ENCODE data around the gene GPR21. TPM values are rescaled to one million over a fixed set of nuclear protein-coding genes. Genes with fewer than 3 reads are reported as not detected.

Gene GPR21
- total RNA-seq, 1 experiment from 2014 or later: 3.7 TPM

DNA sequence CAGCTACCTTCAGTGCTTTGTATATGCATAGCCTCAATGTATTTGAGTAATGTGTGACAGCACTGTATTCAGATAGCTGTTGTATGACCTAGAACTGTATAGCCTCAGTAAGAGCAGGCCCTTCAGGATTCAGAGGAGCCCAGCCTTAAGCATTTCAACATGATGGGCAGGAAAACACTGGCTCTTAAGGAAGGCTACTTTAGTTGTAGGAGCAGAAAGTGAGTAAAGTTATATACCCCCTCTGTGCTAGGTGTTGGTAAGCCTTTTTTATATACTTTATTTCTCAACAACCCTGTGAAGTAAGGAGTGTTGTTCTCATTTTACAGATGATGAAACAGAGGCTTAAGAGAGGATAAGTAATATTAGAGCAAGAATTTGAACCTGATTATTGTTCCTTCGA, 1.5 kb upstream of the GPR21 start:
- H3K9me2 ChIP-seq (ENCODE audit: insufficient read depth): no peaks in the 10 kb centered on the region
- no peak overlapping the region for H3K4me3 ChIP-seq
- TF ChIP-seq EZH2 (IDR thresholded peaks at IDR 0.05; ENCODE audit: low read depth): no peak
- no peak for TF ChIP-seq CTCF (conservative IDR thresholded peaks at IDR 0.05)
- H3K4me1 ChIP-seq (replicated peaks; ENCODE audit: insufficient read depth): no peaks in the 10 kb centered on the region
- no peaks in the 10 kb centered on the region for H3F3A ChIP-seq (ENCODE audit: insufficient read depth, low read depth)
- intact Hi-C loops (cut with micrococcal nuclease; ENCODE audit: unreplicated experiment): no loop called here
- CTCF ChIA-PET: no interaction called here
- no peak overlapping the region for H3K4me2 ChIP-seq
- 0 out of 2 replicates have a peak, but pooled peaks cover 7% of the 10 kb centered on the region for H3K36me3 ChIP-seq (ENCODE audit: low read depth)
- no peak overlapping the region for H2AFZ ChIP-seq
- peaks cover 2% of the 10 kb centered on the region; the same call in 1 of the 2 replicates for H4K20me1 ChIP-seq (ENCODE audit: insufficient read depth)
- POLR2A ChIA-PET (ENCODE audit: unreplicated experiment): no interaction called here
- BruUV-seq (replicated peaks): no TSS peak
- H3K79me2 ChIP-seq (ENCODE audit: low read depth): no peaks in the 10 kb centered on the region
- DNase-seq: no peak
- no peaks in the 10 kb centered on the region for H3K9me3 ChIP-seq (ENCODE audit: insufficient read depth, low read depth)
- no peak overlapping the region for H3K27ac ChIP-seq
- H3K27me3 ChIP-seq (ENCODE audit: insufficient read depth, low read depth): no peaks in the 10 kb centered on the region

GRCh38 chr9:123033864-123034601, 566 bp downstream of the GPR21 start:
- no peak for DNase-seq
- no peaks in the 10 kb centered on the region for H3K4me1 ChIP-seq (replicated peaks; ENCODE audit: insufficient read depth)
- POLR2A ChIA-PET (ENCODE audit: unreplicated experiment): no interaction called here
- H3K4me3 ChIP-seq: no peak overlapping the region
- H3K9me3 ChIP-seq (ENCODE audit: insufficient read depth, low read depth): no peaks in the 10 kb centered on the region
- no peak overlapping the region for H3K27ac ChIP-seq
- no peak overlapping the region for H3K4me2 ChIP-seq
- no peaks in the 10 kb centered on the region for H3F3A ChIP-seq (ENCODE audit: insufficient read depth, low read depth)
- 0 out of 2 replicates have a peak, but pooled peaks cover 7% of the 10 kb centered on the region for H3K36me3 ChIP-seq (ENCODE audit: low read depth)
- no peaks in the 10 kb centered on the region for H3K9me2 ChIP-seq (ENCODE audit: insufficient read depth)
- no TSS peak for BruUV-seq (replicated peaks)
- no peak for TF ChIP-seq CTCF (conservative IDR thresholded peaks at IDR 0.05)
- TF ChIP-seq EZH2 (IDR thresholded peaks at IDR 0.05; ENCODE audit: low read depth): no peak
- peaks cover 3% of the 10 kb centered on the region; the same call in 1 of the 2 replicates for H4K20me1 ChIP-seq (ENCODE audit: insufficient read depth)
- no peaks in the 10 kb centered on the region for H3K27me3 ChIP-seq (ENCODE audit: insufficient read depth, low read depth)
- H3K79me2 ChIP-seq (ENCODE audit: low read depth): no peaks in the 10 kb centered on the region
- CTCF ChIA-PET: no interaction called here
- intact Hi-C loops (cut with micrococcal nuclease; ENCODE audit: unreplicated experiment): no loop called here
- no peak overlapping the region for H2AFZ ChIP-seq

GRCh38 chr9:123034881-123035510, 1.5 kb downstream of the GPR21 start:
- Histone ChIP-seq H3K4me3 (no peak overlapping the region), H3K27ac (no peak overlapping the region), H3F3A (ENCODE audit: insufficient read depth, low read depth) (no peaks in the 10 kb centered on the region), H4K20me1 (ENCODE audit: insufficient read depth) (peaks cover 3% of the 10 kb centered on the region; the same call in 1 of the 2 replicates), H3K36me3 (ENCODE audit: low read depth) (0 out of 2 replicates have a peak, but pooled peaks cover 7% of the 10 kb centered on the region), H3K9me3 (ENCODE audit: insufficient read depth, low read depth) (no peaks in the 10 kb centered on the region), H3K4me1 (replicated peaks; ENCODE audit: insufficient read depth) (no peaks in the 10 kb centered on the region), H3K27me3 (ENCODE audit: insufficient read depth, low read depth) (no peaks in the 10 kb centered on the region), H2AFZ (no peak overlapping the region), H3K9me2 (ENCODE audit: insufficient read depth) (no peaks in the 10 kb centered on the region), H3K79me2 (ENCODE audit: low read depth) (no peaks in the 10 kb centered on the region), H3K4me2 (no peak overlapping the region)
- no TSS peak for BruUV-seq (replicated peaks)
- ChIA-PET POLR2A (ENCODE audit: unreplicated experiment) (no interaction called here), CTCF (no interaction called here)
- intact Hi-C loops (cut with micrococcal nuclease; ENCODE audit: unreplicated experiment): no loop called here
- TF ChIP-seq EZH2 (IDR thresholded peaks at IDR 0.05; ENCODE audit: low read depth) (no peak), CTCF (conservative IDR thresholded peaks at IDR 0.05) (no peak)
- no peak for DNase-seq

Measured in PC-9 (cell line).